ENCODE results near the gene KIF26B. TPM values are rescaled to one million over a fixed set of nuclear protein-coding genes. Genes with fewer than 3 reads are reported as not detected.

Gene KIF26B
- total RNA-seq, 1 donor from 2014 or later: 5.1 TPM

- Mint-ChIP-seq H3K27ac (no peak overlapping the region), H3K27me3 (no peaks in the 10 kb centered on the region), H3K36me3 (ENCODE audit: insufficient read depth) (no peaks in the 10 kb centered on the region), H3K4me3 (ENCODE audit: low read depth) (no peak overlapping the region), H3K9me3 (ENCODE audit: low read depth) (no peaks in the 10 kb centered on the region), H3K4me1 (ENCODE audit: low read depth) (peaks cover 25% of the 10 kb centered on the region)
- DNase-seq (ENCODE audit: low spot score, unreplicated experiment): no peak
- TF ChIP-seq CTCF (IDR thresholded peaks at IDR 0.05; ENCODE audit: unreplicated experiment): no peak
Observed at GRCh38 chr1:245258271-245258920, 103.6 kb downstream of the KIF26B start.

GRCh38 chr1:245260110-245260882, 105.5 kb downstream of the KIF26B start:
- no peak overlapping the region for H3K27ac Mint-ChIP-seq
- H3K4me3 Mint-ChIP-seq (ENCODE audit: low read depth): no peak overlapping the region
- no peaks in the 10 kb centered on the region for H3K27me3 Mint-ChIP-seq
- no peak for DNase-seq (ENCODE audit: low spot score, unreplicated experiment)
- TF ChIP-seq CTCF (IDR thresholded peaks at IDR 0.05; ENCODE audit: unreplicated experiment): no peak
- no peaks in the 10 kb centered on the region for H3K9me3 Mint-ChIP-seq (ENCODE audit: low read depth)
- H3K4me1 Mint-ChIP-seq (ENCODE audit: low read depth): peaks cover 25% of the 10 kb centered on the region
- no peaks in the 10 kb centered on the region for H3K36me3 Mint-ChIP-seq (ENCODE audit: insufficient read depth)

- Mint-ChIP-seq H3K27ac (no peak overlapping the region), H3K9me3 (ENCODE audit: low read depth) (no peaks in the 10 kb centered on the region), H3K4me1 (ENCODE audit: low read depth) (peaks cover 25% of the 10 kb centered on the region), H3K4me3 (ENCODE audit: low read depth) (no peak overlapping the region), H3K27me3 (no peaks in the 10 kb centered on the region), H3K36me3 (ENCODE audit: insufficient read depth) (no peaks in the 10 kb centered on the region)
- DNase-seq (ENCODE audit: low spot score, unreplicated experiment): no peak
- no peak for TF ChIP-seq CTCF (IDR thresholded peaks at IDR 0.05; ENCODE audit: unreplicated experiment)
Observed at GRCh38 chr1:245260883-245261282, 106.1 kb downstream of the KIF26B start.

GRCh38 chr1:245261786-245262185, 107.0 kb downstream of the KIF26B start:
- no peak overlapping the region for H3K27ac Mint-ChIP-seq
- no peaks in the 10 kb centered on the region for H3K27me3 Mint-ChIP-seq
- no peak for TF ChIP-seq CTCF (IDR thresholded peaks at IDR 0.05; ENCODE audit: unreplicated experiment)
- DNase-seq (ENCODE audit: low spot score, unreplicated experiment): no peak
- H3K4me3 Mint-ChIP-seq (ENCODE audit: low read depth): no peak overlapping the region
- no peaks in the 10 kb centered on the region for H3K9me3 Mint-ChIP-seq (ENCODE audit: low read depth)
- peaks cover 21% of the 10 kb centered on the region for H3K4me1 Mint-ChIP-seq (ENCODE audit: low read depth)
- H3K36me3 Mint-ChIP-seq (ENCODE audit: insufficient read depth): no peaks in the 10 kb centered on the region

- H3K9me3 Mint-ChIP-seq (ENCODE audit: low read depth): no peaks in the 10 kb centered on the region
- H3K4me1 Mint-ChIP-seq (ENCODE audit: low read depth): peaks cover 7% of the 10 kb centered on the region
- no peak for TF ChIP-seq CTCF (IDR thresholded peaks at IDR 0.05; ENCODE audit: unreplicated experiment)
- no peak for DNase-seq (ENCODE audit: low spot score, unreplicated experiment)
- no peaks in the 10 kb centered on the region for H3K27me3 Mint-ChIP-seq
- H3K27ac Mint-ChIP-seq: no peak overlapping the region
- H3K36me3 Mint-ChIP-seq (ENCODE audit: insufficient read depth): no peaks in the 10 kb centered on the region
- H3K4me3 Mint-ChIP-seq (ENCODE audit: low read depth): no peak overlapping the region
Observed at GRCh38 chr1:245263529-245264095, 108.8 kb downstream of the KIF26B start.

Measured in progenitor cell of endocrine pancreas (in vitro differentiated cells).